ENCODE results near the gene GORAB.

The GORAB gene

DNA sequence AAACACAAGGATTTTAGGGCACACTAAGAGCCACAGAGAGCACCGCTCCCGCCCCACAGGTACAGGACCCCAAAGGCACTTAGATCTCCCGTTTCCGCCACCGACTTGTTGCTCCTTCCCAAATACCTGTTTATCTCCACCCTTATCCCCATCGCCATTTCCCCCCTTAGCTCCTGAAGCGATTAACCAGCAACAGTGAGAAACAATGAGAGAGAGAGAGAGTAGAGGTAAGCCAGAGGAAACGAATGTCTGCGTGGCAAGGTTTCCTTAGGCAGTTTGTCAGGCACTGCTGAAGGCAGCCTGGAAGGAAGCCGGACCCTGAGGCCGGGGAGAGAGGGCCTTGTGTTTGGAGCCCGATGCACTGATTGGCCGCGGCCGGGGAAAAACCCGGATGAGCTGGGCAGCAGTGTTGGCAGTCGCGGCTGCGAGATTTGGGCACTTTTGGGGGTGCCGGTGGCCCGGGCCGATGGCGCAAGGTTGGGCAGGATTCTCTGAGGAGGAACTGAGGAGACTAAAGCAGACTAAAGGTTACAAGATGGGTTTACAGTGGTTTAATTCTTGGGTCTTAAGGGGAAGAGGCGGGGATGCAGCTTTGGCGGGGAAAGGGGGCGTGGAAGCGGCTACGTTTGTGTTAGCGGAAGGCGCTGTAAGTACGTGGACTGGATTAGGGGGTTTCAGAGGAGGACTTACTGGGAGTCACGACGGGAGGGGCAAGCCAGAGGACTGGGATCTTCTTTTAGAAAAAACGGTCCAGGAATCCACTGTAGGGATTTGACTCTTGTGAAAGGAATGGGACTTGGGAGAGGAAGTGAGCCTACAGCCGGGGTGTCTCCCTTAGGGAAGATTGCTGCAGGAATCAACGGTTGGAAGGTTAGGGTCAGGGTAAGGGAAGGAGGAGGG is at the start of gene GORAB:
Gene GORAB (plus strand): TSS at position 409 of the 900 bp plus-strand sequence. CDS start 58 bp downstream, at position 467.
- DNase-seq, result peak; percentile 86 to 97 (median 93)
- intact Hi-C loops (cut with DNase I), result no loop called here

DNA sequence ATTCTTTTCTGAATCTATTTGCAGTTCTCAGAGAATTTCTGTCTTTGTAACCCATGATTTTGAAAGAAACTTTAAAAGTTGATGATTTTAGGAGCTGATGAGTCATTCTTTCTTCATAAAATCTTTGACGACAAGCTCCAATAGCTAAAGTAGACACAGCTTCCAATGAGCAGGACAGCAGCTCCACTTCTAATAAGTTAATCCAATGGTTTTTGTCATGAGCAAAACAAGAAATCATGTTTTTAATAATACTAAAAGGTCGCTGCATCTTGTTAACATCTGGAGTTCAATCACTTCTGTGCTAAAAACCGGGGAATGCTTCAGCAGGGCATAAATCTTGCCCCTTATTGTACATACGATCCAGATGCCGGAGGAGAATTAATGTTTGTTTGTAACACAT is 48.9 kb upstream of the GORAB start:
- intact Hi-C loops (cut with DNase I), result no loop called here
- DNase-seq, result no peak

GRCh38 chr1:170487503-170487902 is 44.5 kb upstream of the GORAB start:
- intact Hi-C loops (cut with DNase I), result no loop called here
- DNase-seq, result no peak

- DNase-seq, result no peak
- intact Hi-C loops (cut with DNase I), result no loop called here
Measured at GRCh38 chr1:170491291-170491690, 40.7 kb upstream of the GORAB start.

- intact Hi-C loops (cut with DNase I), result no loop called here
- DNase-seq, result no peak
Measured at GRCh38 chr1:170494369-170494768, 37.6 kb upstream of the GORAB start.

GRCh38 chr1:170495006-170495405 is 37.0 kb upstream of the GORAB start:
- intact Hi-C loops (cut with DNase I), result no loop called here
- no peak for DNase-seq

DNA sequence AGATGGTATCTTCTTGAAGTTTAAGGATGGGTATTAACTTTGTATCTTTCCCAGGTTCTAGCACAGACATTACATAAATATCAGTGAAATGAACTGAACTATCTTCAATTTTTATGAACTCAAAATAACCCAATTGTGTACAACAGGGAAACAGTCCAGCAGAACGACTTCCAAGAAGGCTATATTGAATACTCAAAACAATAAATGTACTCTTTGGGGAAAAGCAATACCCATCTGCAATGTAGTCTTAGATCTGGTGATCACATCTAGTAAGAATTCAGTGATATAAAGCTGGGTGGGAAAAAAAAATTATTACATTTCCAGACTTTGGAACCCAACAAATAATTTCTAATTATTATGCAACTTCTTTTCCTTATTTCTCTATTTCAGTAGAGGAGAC is 33.1 kb upstream of the GORAB start:
- intact Hi-C loops (cut with DNase I), result no loop called here
- DNase-seq, result no peak

GRCh38 chr1:170503665-170504064 is 28.3 kb upstream of the GORAB start:
- intact Hi-C loops (cut with DNase I), result no loop called here

GRCh38 chr1:170510163-170510562 is 21.8 kb upstream of the GORAB start:
- no peak for DNase-seq
- intact Hi-C loops (cut with DNase I), result no loop called here

More at GRCh38 chr1:170503665-170504064, 28.3 kb upstream of the GORAB start:
- DNase-seq, result no peak

GRCh38 chr1:170511038-170511437 is 20.9 kb upstream of the GORAB start:
- intact Hi-C loops (cut with DNase I), result no loop called here

DNA sequence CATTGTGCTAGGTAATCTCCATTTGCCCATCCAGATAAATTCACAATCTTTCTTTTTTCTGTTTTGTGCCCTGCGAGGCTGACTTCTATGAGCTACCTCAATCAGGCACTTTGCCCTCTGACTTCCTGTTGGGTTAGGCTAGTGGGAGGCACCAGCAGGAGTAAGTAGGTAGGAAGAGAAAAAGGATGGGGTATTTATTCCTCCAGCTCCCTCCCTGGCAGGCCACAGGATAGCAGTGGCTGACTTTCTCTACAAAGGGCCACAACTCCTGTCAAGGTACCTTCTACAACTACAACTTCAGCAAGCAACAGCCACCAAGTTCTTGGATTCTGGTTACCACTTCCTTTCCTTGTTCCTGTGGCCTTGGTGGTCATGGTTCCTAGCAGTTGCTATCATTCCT is 18.8 kb upstream of the GORAB start:
- intact Hi-C loops (cut with DNase I), result no loop called here
- DNase-seq, result no peak

More at GRCh38 chr1:170511038-170511437, 20.9 kb upstream of the GORAB start:
- no peak for DNase-seq

DNA sequence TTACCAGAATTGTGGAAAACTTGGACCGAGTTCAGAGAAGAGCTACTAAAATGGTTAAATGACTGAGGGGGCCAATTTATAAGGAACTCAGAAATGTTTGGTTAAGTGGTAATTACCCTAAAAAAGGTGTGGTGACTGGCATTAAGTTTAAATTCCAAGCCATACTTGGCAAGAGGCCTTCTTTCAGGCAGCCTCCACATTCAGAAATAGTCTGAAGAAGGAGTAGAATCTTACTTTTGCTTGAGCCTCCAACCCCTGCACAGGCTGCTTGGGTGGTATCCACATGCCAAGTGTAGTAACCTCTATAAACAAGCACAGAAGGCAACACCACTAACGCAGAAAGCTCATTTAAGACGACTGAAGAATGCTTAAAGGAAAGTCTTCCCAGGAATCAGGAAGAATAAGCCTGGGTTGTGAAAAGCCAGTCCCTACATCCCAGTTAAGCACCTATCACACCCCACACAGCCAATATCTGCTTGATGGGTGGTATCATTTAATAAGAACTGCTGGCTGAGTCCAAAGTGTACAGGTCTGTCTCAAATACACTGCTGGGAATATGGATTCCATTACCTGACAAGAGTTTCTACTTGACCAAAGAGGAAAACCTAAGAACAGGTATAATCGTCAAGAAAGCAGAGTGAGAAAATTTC is 13.7 kb upstream of the GORAB start:
- DNase-seq, result no peak
- intact Hi-C loops (cut with DNase I), result no loop called here

DNA sequence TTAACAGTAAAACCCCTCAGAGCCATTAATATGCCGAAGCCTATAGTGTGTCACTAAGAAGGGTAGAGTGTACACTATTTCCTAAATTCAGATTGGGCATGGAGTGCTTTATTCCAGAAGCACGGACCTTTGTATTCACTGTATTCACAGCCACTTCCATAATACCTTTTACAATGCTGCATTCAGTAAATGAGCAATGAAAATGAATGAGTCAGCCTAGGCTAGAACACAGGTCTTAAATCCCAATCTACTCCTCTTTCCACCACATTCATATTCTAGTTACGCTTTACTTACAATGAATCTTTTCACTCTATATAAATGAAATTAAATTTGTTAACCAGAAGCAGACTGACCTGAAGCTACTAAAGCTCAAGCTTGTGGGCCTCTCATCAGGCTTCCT is 13.0 kb upstream of the GORAB start:
- intact Hi-C loops (cut with DNase I), result no loop called here
- DNase-seq, result no peak

GRCh38 chr1:170520601-170521000 is 11.4 kb upstream of the GORAB start:
- intact Hi-C loops (cut with DNase I), result no loop called here
- no peak for DNase-seq

DNA sequence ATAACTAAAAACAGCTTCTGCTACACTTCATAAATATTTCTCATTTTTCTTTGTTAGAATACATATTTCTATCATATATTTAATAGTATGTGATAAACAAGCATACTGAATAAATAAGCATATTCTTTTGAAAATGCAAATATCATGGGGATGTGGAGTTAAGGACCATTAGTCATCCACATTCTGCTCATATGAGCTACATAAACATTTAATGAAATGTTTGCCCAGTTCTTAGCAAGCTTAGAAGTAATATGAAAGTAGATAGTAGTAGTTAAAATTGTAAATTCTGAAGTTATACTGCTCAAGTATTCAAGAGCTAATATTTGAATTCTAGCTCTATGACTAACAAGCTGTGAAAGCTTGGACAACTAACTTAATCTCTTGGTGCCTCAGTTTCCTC is 10.1 kb upstream of the GORAB start:
- no peak for DNase-seq
- intact Hi-C loops (cut with DNase I), result no loop called here

DNA sequence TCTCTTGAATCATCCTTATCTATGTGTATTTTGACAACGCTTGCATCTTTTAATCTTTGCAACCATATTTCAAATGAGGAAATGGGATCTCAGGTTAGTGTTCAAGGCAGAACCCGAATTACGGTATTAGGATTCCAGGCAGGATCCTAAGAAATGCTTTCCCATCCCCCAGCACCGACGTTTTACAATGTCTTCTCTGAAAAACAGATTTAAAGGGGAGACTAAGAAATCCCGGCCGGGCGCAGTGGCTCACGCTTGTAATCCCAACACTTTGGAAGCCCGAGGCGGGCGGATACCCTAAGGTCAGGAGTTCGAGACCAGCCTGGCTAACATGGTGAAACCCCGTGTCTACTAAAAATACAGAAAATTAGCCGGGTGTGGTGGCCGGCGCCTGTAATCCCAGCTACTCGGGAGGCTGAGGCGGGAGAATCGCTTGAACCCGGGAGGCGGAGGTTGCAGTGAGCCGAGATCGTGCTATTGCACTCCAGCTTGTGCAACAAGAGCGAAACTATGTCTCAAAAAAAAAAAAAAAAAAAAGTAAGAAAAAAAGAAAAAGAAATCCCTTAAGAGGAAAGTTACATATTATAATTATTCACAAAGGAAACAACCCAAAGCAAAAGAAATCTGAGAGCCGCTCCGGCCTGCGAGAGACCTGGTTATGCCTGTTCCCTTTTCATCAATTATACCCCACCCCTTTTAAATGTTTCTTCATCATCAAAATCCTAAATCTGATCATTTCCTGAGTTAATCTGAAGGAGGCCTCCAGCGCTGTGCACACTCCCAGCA is 801 bp upstream of the GORAB start:
- intact Hi-C loops (cut with DNase I), result no loop called here
- DNase-seq, result peak in 39 of 42 donors; percentile 3 to 51 (median 19)

GRCh38 chr1:170533298-170533697 is 1.3 kb downstream of the GORAB start:
- intact Hi-C loops (cut with DNase I), result no loop called here
- no peak for DNase-seq

- DNase-seq, result no peak
- intact Hi-C loops (cut with DNase I), result no loop called here
Measured at GRCh38 chr1:170534626-170535147, 2.7 kb downstream of the GORAB start.

DNA sequence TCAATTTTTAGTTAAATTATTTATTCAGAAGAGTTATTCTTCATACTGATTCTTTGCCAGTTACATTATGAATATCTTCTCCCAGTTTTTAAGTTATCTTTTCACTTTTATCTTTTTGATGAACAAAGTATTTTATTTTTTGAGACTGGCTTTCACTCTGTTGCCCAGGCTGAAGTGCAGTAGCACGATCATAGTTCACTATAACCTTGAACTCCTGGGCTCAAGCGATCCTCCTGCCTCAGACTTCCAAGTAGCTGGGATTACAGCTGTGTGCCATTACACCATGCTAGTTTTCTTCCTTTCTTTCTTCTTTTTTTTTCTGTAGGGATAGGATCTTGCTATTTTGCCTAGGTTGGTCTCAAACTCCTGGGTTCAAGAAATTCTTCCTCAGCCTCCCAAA is 3.5 kb downstream of the GORAB start:
- intact Hi-C loops (cut with DNase I), result no loop called here
- no peak for DNase-seq

Measured in head of caudate nucleus (tissue), 42 donors.